Measurements from ENCODE around the gene GAS2L1.
A peak's percentile ranks its signal among the peaks of the same experiment; 100 is the strongest.

DNA sequence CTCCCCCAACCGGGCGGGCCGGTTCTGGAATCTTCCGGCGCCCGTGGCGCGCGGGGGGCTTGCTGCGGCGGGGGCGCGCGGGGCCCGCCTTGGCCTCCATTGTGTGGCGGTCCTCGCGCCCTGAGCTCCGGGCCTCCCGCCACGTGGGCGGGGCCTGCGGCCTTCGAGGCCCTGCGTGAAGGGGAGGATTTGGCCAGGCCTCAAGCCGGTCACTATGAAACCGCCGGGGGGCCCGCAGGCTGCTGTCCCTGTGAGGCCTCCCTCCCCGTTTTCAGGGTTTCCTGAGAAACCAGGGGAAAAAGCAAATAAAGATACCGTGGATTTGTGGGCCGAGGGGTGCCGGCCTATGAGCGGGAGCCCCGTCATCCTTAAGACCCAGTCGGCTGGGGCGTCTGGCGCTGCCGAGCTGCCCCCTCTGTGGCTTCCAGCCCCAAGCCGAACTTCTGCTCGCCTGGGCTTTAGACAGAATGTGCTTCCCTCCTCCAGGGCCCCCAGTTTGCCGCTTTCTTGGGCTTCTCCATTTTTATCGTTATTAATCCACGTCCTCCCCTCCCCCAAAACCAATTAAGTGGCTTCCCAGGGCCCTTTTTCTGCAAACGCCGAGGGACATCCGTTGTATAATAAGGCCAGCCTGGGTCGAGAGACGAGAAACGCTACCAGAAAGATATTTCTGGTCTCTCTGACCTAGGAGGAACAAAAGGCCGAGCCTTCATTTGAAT, 37.8 kb upstream of the GAS2L1 start:
- TF ChIP-seq POLR2AphosphoS5 (IDR thresholded peaks at IDR 0.05; ENCODE audit: low read depth, low read length) (peak; percentile 1; the same call in 1 of the 2 replicates), POLR2A (IDR thresholded peaks at IDR 0.05; ENCODE audit: low read depth, low read length) (no peak), TAF1 (IDR thresholded peaks at IDR 0.05; ENCODE audit: low read depth, low read length) (no peak), PAX5 (IDR thresholded peaks at IDR 0.05; ENCODE audit: insufficient read depth, low read length, severe bottlenecking) (no peak), SPI1 (IDR thresholded peaks at IDR 0.05; ENCODE audit: low read depth, low read length) (no peak), POU2F2 (IDR thresholded peaks at IDR 0.05; ENCODE audit: low read depth, low read length) (no peak)

Measured in GM12891 (cell line).